Measurements from ENCODE around the gene MVP.

Gene MVP

GRCh38 chr16:29818082-29818481 lies 2.2 kb upstream of the MVP start:
- peaks cover 31% of the 10 kb centered on the region for H3K36me3 ChIP-seq (ENCODE audit: low read depth)
- peaks cover 15% of the 10 kb centered on the region for H3K4me1 ChIP-seq (ENCODE audit: insufficient read depth, poor library complexity, severe bottlenecking)
- no peaks in the 10 kb centered on the region for H3K27me3 ChIP-seq (ENCODE audit: insufficient read depth, poor library complexity, severe bottlenecking)
- H3K27ac ChIP-seq (ENCODE audit: poor library complexity, severe bottlenecking): peak overlapping the region; percentile 79
- no peak overlapping the region for H3K4me3 ChIP-seq (ENCODE audit: severe bottlenecking)
- no peaks in the 10 kb centered on the region for H3K9me3 ChIP-seq (ENCODE audit: severe bottlenecking)
- TF ChIP-seq CTCF (IDR thresholded peaks at IDR 0.05; ENCODE audit: poor library complexity, severe bottlenecking): no peak
- DNase-seq (ENCODE audit: low spot score) (no peak), ATAC-seq (ENCODE audit: low read depth) (no peak)

GRCh38 chr16:29819506-29819905 lies 756 bp upstream of the MVP start:
- ATAC-seq (ENCODE audit: low read depth): no peak
- Histone ChIP-seq H3K36me3 (ENCODE audit: low read depth) (peaks cover 31% of the 10 kb centered on the region), H3K27me3 (ENCODE audit: insufficient read depth, poor library complexity, severe bottlenecking) (no peaks in the 10 kb centered on the region), H3K27ac (ENCODE audit: poor library complexity, severe bottlenecking) (peak overlapping the region; percentile 93), H3K4me1 (ENCODE audit: insufficient read depth, poor library complexity, severe bottlenecking) (peaks cover 19% of the 10 kb centered on the region), H3K9me3 (ENCODE audit: severe bottlenecking) (no peaks in the 10 kb centered on the region), H3K4me3 (ENCODE audit: severe bottlenecking) (no peak overlapping the region)
- DNase-seq (ENCODE audit: low spot score): no peak
- peak; percentile 47 for TF ChIP-seq CTCF (IDR thresholded peaks at IDR 0.05; ENCODE audit: poor library complexity, severe bottlenecking)

GRCh38 chr16:29820730-29821642 lies 724 bp downstream of the MVP start:
- no peak for TF ChIP-seq CTCF (IDR thresholded peaks at IDR 0.05; ENCODE audit: poor library complexity, severe bottlenecking)
- Histone ChIP-seq H3K27me3 (ENCODE audit: insufficient read depth, poor library complexity, severe bottlenecking) (no peaks in the 10 kb centered on the region), H3K4me1 (ENCODE audit: insufficient read depth, poor library complexity, severe bottlenecking) (peaks cover 31% of the 10 kb centered on the region), H3K4me3 (ENCODE audit: severe bottlenecking) (peak overlapping the region; percentile 39), H3K36me3 (ENCODE audit: low read depth) (peaks cover 35% of the 10 kb centered on the region), H3K27ac (ENCODE audit: poor library complexity, severe bottlenecking) (peak overlapping the region; percentile 93), H3K9me3 (ENCODE audit: severe bottlenecking) (no peaks in the 10 kb centered on the region)
- ATAC-seq (ENCODE audit: low read depth): peak; percentile 44
- DNase-seq (ENCODE audit: low spot score): no peak

GRCh38 chr16:29821643-29822115 lies 1.4 kb downstream of the MVP start:
- TF ChIP-seq CTCF (IDR thresholded peaks at IDR 0.05; ENCODE audit: poor library complexity, severe bottlenecking): no peak
- peak overlapping the region; percentile 93 for H3K27ac ChIP-seq (ENCODE audit: poor library complexity, severe bottlenecking)
- peaks cover 35% of the 10 kb centered on the region for H3K36me3 ChIP-seq (ENCODE audit: low read depth)
- DNase-seq (ENCODE audit: low spot score): no peak
- H3K4me3 ChIP-seq (ENCODE audit: severe bottlenecking): peak overlapping the region; percentile 39
- H3K9me3 ChIP-seq (ENCODE audit: severe bottlenecking): no peaks in the 10 kb centered on the region
- ATAC-seq (ENCODE audit: low read depth): peak; percentile 55
- no peaks in the 10 kb centered on the region for H3K27me3 ChIP-seq (ENCODE audit: insufficient read depth, poor library complexity, severe bottlenecking)
- peaks cover 31% of the 10 kb centered on the region for H3K4me1 ChIP-seq (ENCODE audit: insufficient read depth, poor library complexity, severe bottlenecking)
